Thyroid gland (tissue), 4 donors: Measurements from ENCODE around the gene TMEM143. TPM values are rescaled to one million over a fixed set of nuclear protein-coding genes. Genes with fewer than 3 reads are reported as not detected.

ENCODE experiments used
- DNase-seq, 2 donors: peaks; one replicate each; pipeline ENCODE4 v3.0.0-alpha.2; 2019
- H3K27ac ChIP-seq, 3 donors: fragments of 200-600 bp; sonication (generic); 1 replicate in 2 of 3; 2 replicates in 1 of 3; pipeline ENCODE4 v1.5.1; 2016 to 2019; ENCODE audit warnings: mild to moderate bottlenecking in 1 of 3, moderate library complexity in 1 of 3
- H3K27me3 ChIP-seq: fragments of 200-600 bp; sonication (generic); one replicate; pipeline ENCODE4 v1.5.1; 2019
- H3K36me3 ChIP-seq, 2 donors: fragments of 200-600 bp; sonication (generic); one replicate each; pipeline ENCODE4 v1.5.1; 2016 to 2019
- H3K4me1 ChIP-seq, 2 donors: fragments of 200-600 bp; sonication (generic); one replicate each; pipeline ENCODE4 v1.5.1; 2017 to 2019
- H3K4me3 ChIP-seq, 3 donors: fragments of 200-600 bp; sonication (generic); replicated peaks in 1 of 3; 1 replicate in 2 of 3; 2 replicates in 1 of 3; pipeline ENCODE4 v1.5.1; 2016; ENCODE audit warnings: mild to moderate bottlenecking in 1 of 3
- H3K9me3 ChIP-seq: fragments of 200-600 bp; sonication (generic); one replicate; pipeline ENCODE4 v1.5.1; 2017
- CTCF ChIP-seq, 6 experiments: fragments of 200-600 bp in 3 of 6; fragments of 450-650 bp in 3 of 6; sonication (generic) in 3 of 6; IDR thresholded peaks; one replicate each; pipeline ENCODE4 v1.5.1; 2016 to 2019; ENCODE audit warnings: antibody characterized with exemption in 6 of 6, mild to moderate bottlenecking in 2 of 6, inconsistent platforms in 1 of 6, moderate library complexity in 1 of 6
- POLR2A ChIP-seq, 2 donors: fragments of 450-650 bp; IDR thresholded peaks; one replicate each; pipeline ENCODE4 v1.6.1; 2017; ENCODE audit warnings: antibody characterized with exemption in 2 of 2, mild to moderate bottlenecking in 2 of 2, moderate library complexity in 1 of 2
- WGBS, 2 donors: methylation state at CpG; one replicate each; pipeline ENCODE4 v1.1.5; 2017; 5-methylcytosine and 5-hydroxymethylcytosine counted together
- intact Hi-C: fragments of 100-400 bp; cut with DNase I; formaldehyde crosslinking; loops from one replicate; pipeline ENCODE4 v1.15.1; 2023
- total RNA-seq, 4 donors: library from RNA; depleted of rRNA; stranded (reverse); fragments of >200 nt; gene quantifications; one replicate each; pipeline ENCODE4 v1.2.3, GENCODE V29; 2016

Gene TMEM143
- total RNA-seq, 4 donors from 2014 or later: 6.3 to 12.6 (median 9.2) TPM

- H3K4me3 ChIP-seq: no peak overlapping the region
- H3K27me3 ChIP-seq: no peaks in the 10 kb centered on the region
- TF ChIP-seq CTCF (IDR thresholded peaks at IDR 0.05) (no peak), POLR2A (IDR thresholded peaks at IDR 0.05) (no peak)
- H3K4me1 ChIP-seq: peaks cover 0 to 2% of the 10 kb centered on the region in 2 donors
- WGBS, 2 donors: 94 to 96% methylated on average over 23 of the region's 23 CpGs
- DNase-seq: no peak
- intact Hi-C loops: no loop called here
- H3K9me3 ChIP-seq: no peaks in the 10 kb centered on the region
- H3K36me3 ChIP-seq: no peaks in the 10 kb centered on the region
- no peak overlapping the region for H3K27ac ChIP-seq
These were observed 20.7 kb downstream of the TMEM143 start for GRCh38 chr19:48342841-48343540.

- TF ChIP-seq POLR2A (IDR thresholded peaks at IDR 0.05) (no peak), CTCF (IDR thresholded peaks at IDR 0.05) (no peak)
- Histone ChIP-seq H3K27ac (no peak overlapping the region), H3K36me3 (no peaks in the 10 kb centered on the region), H3K9me3 (no peaks in the 10 kb centered on the region), H3K27me3 (no peaks in the 10 kb centered on the region), H3K4me1 (no peaks in the 10 kb centered on the region), H3K4me3 (no peak overlapping the region)
- WGBS, 2 donors: 93 to 94% methylated on average over 13 to 19 of the region's 20 CpGs
- intact Hi-C loops: no loop called here
- no peak for DNase-seq
These were observed 21.4 kb downstream of the TMEM143 start for GRCh38 chr19:48342414-48342738.

- TF ChIP-seq POLR2A (IDR thresholded peaks at IDR 0.05) (no peak), CTCF (IDR thresholded peaks at IDR 0.05) (no peak)
- H3K27ac ChIP-seq: no peak overlapping the region
- H3K4me3 ChIP-seq: no peak overlapping the region
- WGBS, 2 donors: 92 to 95% methylated on average over 9 to 10 of the region's 10 CpGs
- H3K9me3 ChIP-seq: no peaks in the 10 kb centered on the region
- DNase-seq: no peak
- no peaks in the 10 kb centered on the region for H3K27me3 ChIP-seq
- H3K4me1 ChIP-seq: no peaks in the 10 kb centered on the region
- intact Hi-C loops: no loop called here
- no peaks in the 10 kb centered on the region for H3K36me3 ChIP-seq
These were observed 22.0 kb downstream of the TMEM143 start for GRCh38 chr19:48341515-48342413.

GRCh38 chr19:48340995-48341394 is 22.7 kb downstream of the TMEM143 start:
- no peaks in the 10 kb centered on the region for H3K9me3 ChIP-seq
- H3K27ac ChIP-seq: no peak overlapping the region
- H3K27me3 ChIP-seq: no peaks in the 10 kb centered on the region
- H3K36me3 ChIP-seq: no peaks in the 10 kb centered on the region
- 94 to 98% methylated on average over 8 to 10 of the region's 11 CpGs for WGBS, 2 donors
- no peak overlapping the region for H3K4me3 ChIP-seq
- DNase-seq: no peak
- intact Hi-C loops: no loop called here
- H3K4me1 ChIP-seq: no peaks in the 10 kb centered on the region
- no peak for TF ChIP-seq POLR2A (IDR thresholded peaks at IDR 0.05)
- no peak for TF ChIP-seq CTCF (IDR thresholded peaks at IDR 0.05)
